Ishikawa (cell line): ENCODE results near the gene SNRNP48.

Experiments
- CEBPB ChIP-seq: IDR thresholded peaks from 2 replicates; pipeline ENCODE4 v1.6.1; 2012
- CREB1 ChIP-seq: IDR thresholded peaks from 2 replicates; pipeline ENCODE4 v1.6.1; 2012; ENCODE audit warnings: low read depth
- EGR1 ChIP-seq: IDR thresholded peaks from 2 replicates; pipeline ENCODE4 v1.6.1; 2012
- EP300 ChIP-seq: IDR thresholded peaks from 2 replicates; pipeline ENCODE4 v1.6.1; 2012; ENCODE audit warnings: borderline replicate concordance
- FOXM1 ChIP-seq: IDR thresholded peaks from 2 replicates; pipeline ENCODE4 v1.6.1; 2012; ENCODE audit warnings: low read depth, borderline replicate concordance
- MAX ChIP-seq: IDR thresholded peaks from 2 replicates; pipeline ENCODE4 v1.6.1; 2012
- NFIC ChIP-seq: IDR thresholded peaks from 2 replicates; pipeline ENCODE4 v1.6.1; 2012
- RAD21 ChIP-seq: IDR thresholded peaks from 2 replicates; pipeline ENCODE4 v1.6.1; 2012; ENCODE audit warnings: low read depth
- TAF1 ChIP-seq: IDR thresholded peaks from 2 replicates; pipeline ENCODE4 v1.6.1; 2012; ENCODE audit warnings: low read depth, mild to moderate bottlenecking
- TCF12 ChIP-seq: IDR thresholded peaks from 2 replicates; pipeline ENCODE4 v1.6.1; 2012; ENCODE audit warnings: low read depth
- TEAD4 ChIP-seq: IDR thresholded peaks from 2 replicates; pipeline ENCODE4 v1.6.1; 2012
- USF1 ChIP-seq: IDR thresholded peaks from 2 replicates; pipeline ENCODE4 v1.6.1; 2012
- YY1 ChIP-seq: IDR thresholded peaks from 2 replicates; pipeline ENCODE4 v1.6.1; 2012; ENCODE audit warnings: low read depth
- ZBTB7A ChIP-seq: IDR thresholded peaks from 2 replicates; pipeline ENCODE4 v1.6.1; 2012; ENCODE audit warnings: low read depth
- TF ChIP-seq, protein P1 (sequence below): IDR thresholded peaks from 2 replicates; pipeline ENCODE4 v1.6.1; 2012; ENCODE audit warnings: low read depth, mild to moderate bottlenecking

Gene SNRNP48

GRCh38 chr6:7628909-7629308 lies 38.9 kb downstream of the SNRNP48 start:
- TF ChIP-seq USF1 (no peak), EP300 (no peak), CREB1 (no peak), YY1 (no peak), CEBPB (no peak), NFIC (no peak), MAX (no peak), FOXM1 (no peak), ZBTB7A (no peak), TEAD4 (no peak)
- TF ChIP-seq, protein P1, sequence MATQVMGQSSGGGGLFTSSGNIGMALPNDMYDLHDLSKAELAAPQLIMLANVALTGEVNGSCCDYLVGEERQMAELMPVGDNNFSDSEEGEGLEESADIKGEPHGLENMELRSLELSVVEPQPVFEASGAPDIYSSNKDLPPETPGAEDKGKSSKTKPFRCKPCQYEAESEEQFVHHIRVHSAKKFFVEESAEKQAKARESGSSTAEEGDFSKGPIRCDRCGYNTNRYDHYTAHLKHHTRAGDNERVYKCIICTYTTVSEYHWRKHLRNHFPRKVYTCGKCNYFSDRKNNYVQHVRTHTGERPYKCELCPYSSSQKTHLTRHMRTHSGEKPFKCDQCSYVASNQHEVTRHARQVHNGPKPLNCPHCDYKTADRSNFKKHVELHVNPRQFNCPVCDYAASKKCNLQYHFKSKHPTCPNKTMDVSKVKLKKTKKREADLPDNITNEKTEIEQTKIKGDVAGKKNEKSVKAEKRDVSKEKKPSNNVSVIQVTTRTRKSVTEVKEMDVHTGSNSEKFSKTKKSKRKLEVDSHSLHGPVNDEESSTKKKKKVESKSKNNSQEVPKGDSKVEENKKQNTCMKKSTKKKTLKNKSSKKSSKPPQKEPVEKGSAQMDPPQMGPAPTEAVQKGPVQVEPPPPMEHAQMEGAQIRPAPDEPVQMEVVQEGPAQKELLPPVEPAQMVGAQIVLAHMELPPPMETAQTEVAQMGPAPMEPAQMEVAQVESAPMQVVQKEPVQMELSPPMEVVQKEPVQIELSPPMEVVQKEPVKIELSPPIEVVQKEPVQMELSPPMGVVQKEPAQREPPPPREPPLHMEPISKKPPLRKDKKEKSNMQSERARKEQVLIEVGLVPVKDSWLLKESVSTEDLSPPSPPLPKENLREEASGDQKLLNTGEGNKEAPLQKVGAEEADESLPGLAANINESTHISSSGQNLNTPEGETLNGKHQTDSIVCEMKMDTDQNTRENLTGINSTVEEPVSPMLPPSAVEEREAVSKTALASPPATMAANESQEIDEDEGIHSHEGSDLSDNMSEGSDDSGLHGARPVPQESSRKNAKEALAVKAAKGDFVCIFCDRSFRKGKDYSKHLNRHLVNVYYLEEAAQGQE = no peak

DNA sequence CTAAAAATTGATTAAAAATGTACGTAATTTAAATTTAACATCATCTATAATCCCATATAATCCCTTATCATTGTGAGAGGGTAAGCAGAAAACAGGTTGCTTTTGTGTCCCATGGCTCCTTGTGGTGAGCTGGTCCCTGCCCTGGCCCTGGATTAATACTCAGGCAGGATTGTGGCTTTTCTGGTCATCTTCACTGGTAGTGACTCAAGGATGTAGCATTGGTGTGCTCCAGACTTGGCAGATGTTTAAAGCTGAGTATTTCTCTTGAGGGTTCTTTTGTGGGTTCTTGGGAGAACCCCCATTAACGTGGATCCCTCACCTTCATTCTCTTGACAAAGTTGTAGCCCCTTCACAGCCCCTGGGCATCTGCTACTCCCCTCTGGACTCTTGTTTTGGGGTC lies 39.3 kb downstream of the SNRNP48 start:
- TF ChIP-seq FOXM1 (no peak), NFIC (no peak), MAX (no peak), CEBPB (no peak)
- TF ChIP-seq, protein P1 = no peak

DNA sequence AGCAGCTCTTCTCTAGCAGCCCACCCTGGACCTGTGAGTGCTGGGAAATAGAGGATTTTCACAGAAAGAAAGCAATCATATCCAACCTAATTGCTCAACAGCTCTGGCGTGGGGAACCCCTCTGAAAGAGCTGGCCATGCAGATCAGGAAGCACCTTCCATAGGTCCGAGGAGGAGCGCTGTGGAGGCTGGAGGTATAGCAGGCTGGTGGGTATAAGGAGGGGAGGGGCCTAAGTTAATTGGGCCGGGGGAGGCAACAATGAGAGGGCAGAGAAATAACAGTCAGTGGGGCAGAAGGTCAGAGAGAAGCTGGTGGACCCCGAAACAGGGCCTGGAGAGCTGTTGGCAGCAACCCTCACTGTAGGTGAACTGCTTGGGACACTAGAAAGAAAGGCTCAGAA lies 40.8 kb downstream of the SNRNP48 start:
- TF ChIP-seq USF1 (no peak), TEAD4 (no peak), TCF12 (no peak), EGR1 (no peak), YY1 (no peak)

- TF ChIP-seq ZBTB7A (no peak), CREB1 (no peak), YY1 (no peak), EGR1 (no peak), MAX (no peak), NFIC (no peak), TAF1 (no peak), FOXM1 (no peak), USF1 (no peak), RAD21 (no peak), CEBPB (no peak), TEAD4 (no peak), TCF12 (no peak), EP300 (no peak)
- TF ChIP-seq, protein P1 = no peak
These were observed 41.5 kb downstream of the SNRNP48 start for GRCh38 chr6:7631466-7631865.
